AG09309 (cell line): ENCODE results near the gene CHD1.

ENCODE experiments used
- DNase-seq: peaks from one replicate; pipeline ENCODE4 v3.0.0-alpha.2; 2010; ENCODE audit warnings: low read depth
- H3K4me3 ChIP-seq: 2 replicates; pipeline ENCODE4 v1.5.1; 2011; ENCODE audit warnings: mild to moderate bottlenecking, low read depth, low read length, moderate library complexity; ENCODE audit not compliant: control insufficient read depth
- CTCF ChIP-seq: IDR thresholded peaks from 2 replicates; pipeline ENCODE4 v1.5.1; 2011; ENCODE audit warnings: mild to moderate bottlenecking, low read depth, low read length, inconsistent platforms; ENCODE audit not compliant: insufficient read depth, control insufficient read depth; ENCODE audit errors: missing control alignments

The CHD1 gene

GRCh38 chr5:98916540-98916939 lies 12.3 kb downstream of the CHD1 start:
- no peak for DNase-seq
- no peak for TF ChIP-seq CTCF
- no peak overlapping the region for H3K4me3 ChIP-seq

DNA sequence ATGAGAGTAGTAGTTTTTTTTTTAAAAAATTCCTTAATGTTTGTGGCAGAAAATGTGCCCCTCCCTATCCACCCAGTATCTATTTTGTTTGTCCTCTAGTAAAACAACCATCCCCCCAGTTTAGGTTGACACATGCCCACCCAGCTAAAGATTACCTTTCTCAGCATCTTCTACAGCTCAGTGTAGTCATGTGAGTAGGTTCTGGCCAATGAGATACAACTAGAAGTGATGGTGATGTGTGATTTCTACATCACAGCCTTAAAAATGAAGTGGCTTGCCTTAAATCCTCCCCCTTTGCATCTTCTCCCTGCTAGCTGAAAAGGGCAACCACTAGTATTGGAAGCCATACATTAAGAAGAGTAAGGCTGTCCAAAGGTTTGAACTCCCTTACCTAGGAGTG lies 14.9 kb downstream of the CHD1 start:
- H3K4me3 ChIP-seq, result no peak overlapping the region
- DNase-seq, result no peak
- no peak for TF ChIP-seq CTCF

DNA sequence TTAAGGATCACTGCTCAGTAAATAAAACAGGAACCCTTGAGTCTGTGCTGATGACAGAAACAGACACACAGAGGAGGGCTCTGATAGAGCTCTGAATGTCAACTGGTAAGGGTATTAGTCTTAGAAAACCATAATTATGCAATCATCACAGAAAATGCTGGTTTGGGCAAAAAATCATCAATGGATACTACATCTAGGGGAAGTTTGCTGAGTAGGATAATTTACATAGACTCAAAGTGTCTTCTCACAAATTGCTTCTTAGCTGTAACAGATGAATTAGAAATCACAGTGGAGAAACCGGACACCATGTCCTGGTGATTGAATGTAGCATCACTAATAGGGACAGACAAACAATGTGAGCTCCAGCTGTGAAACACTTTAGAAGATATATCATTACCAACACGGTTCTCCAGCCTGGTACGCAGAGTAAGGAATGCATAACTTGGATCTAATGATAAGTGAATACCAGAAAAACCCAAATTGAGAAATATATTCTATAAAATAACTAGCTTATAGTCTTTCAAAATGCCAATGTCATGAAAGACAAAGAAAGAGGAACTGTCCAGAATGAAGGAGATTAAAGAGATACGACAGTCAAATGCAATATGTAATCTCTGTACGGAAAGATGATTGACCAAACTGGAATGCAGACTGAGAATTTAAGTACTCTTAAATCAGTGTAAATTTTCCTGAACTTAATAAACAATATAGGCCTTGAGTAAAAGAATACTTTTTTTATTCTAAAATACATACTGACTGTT lies 17.3 kb downstream of the CHD1 start:
- DNase-seq, result no peak
- H3K4me3 ChIP-seq, result no peak overlapping the region
- TF ChIP-seq CTCF, result no peak

DNA sequence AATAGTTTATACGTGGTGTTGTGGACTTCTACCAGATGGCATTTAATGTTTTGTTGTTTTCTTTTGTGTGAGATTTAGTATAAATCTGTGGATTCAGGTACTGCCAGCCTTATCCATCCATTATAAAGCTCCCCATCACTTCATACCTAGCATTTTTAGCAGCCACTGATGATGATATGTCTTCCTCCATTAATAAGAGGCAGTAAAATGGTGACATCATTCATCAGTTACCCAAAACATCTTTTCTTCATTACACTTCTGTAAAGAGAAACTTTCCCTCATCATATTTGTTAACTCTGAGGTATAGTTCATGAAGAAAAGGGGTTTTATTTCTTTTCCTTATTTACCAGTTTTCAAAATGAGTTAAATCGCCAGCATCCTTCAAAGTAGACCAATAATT lies 19.4 kb downstream of the CHD1 start:
- no peak for DNase-seq
- no peak overlapping the region for H3K4me3 ChIP-seq
- TF ChIP-seq CTCF, result no peak

- DNase-seq, result no peak
- H3K4me3 ChIP-seq, result no peak overlapping the region
- TF ChIP-seq CTCF, result no peak
These were observed 20.9 kb downstream of the CHD1 start for GRCh38 chr5:98907951-98908350.

- no peak overlapping the region for H3K4me3 ChIP-seq
- no peak for TF ChIP-seq CTCF
These were observed 22.0 kb downstream of the CHD1 start for GRCh38 chr5:98906756-98907355.

More at GRCh38 chr5:98906756-98907355, 22.0 kb downstream of the CHD1 start:
- DNase-seq, result no peak
